Small intestine (tissue), 7 donors: Measurements from ENCODE around the gene FHIT. TPM values are rescaled to one million over a fixed set of nuclear protein-coding genes. Genes with fewer than 3 reads are reported as not detected.

Experiments used
- DNase-seq, 2 donors: peaks; one replicate each; pipeline versions ENCODE4 v3.0.0 to v3.0.0-alpha.2; 2013
- FAIRE-seq: peaks from 2 replicates; lab custom pipeline; 2012; peaks lifted over from hg19 to GRCh38; lab: Jason Lieb, UNC
- H3K27ac ChIP-seq, 3 donors: one replicate each; pipeline ENCODE4 v1.5.1; 2013; ENCODE audit warnings: low read length in 2 of 3, mild to moderate bottlenecking in 2 of 3, control low read depth in 1 of 3, inconsistent platforms in 1 of 3, low read depth in 1 of 3, moderate library complexity in 1 of 3
- H3K27me3 ChIP-seq, 3 donors: one replicate each; pipeline ENCODE4 v1.6.1; 2013; ENCODE audit warnings: low read length in 3 of 3, inconsistent platforms in 1 of 3; ENCODE audit not compliant: control insufficient read depth in 3 of 3, insufficient read depth in 3 of 3
- H3K36me3 ChIP-seq, 3 donors: one replicate each; pipeline ENCODE4 v1.6.1; 2013; ENCODE audit warnings: low read length in 3 of 3, inconsistent platforms in 1 of 3, low read depth in 1 of 3, mild to moderate bottlenecking in 1 of 3, moderate library complexity in 1 of 3; ENCODE audit not compliant: control insufficient read depth in 3 of 3, insufficient read depth in 2 of 3
- H3K4me1 ChIP-seq, 3 donors: one replicate each; pipeline ENCODE4 v1.6.1; 2013; ENCODE audit warnings: low read length in 2 of 3, inconsistent platforms in 1 of 3, low read depth in 1 of 3, mild to moderate bottlenecking in 1 of 3, moderate library complexity in 1 of 3; ENCODE audit not compliant: control insufficient read depth in 3 of 3, insufficient read depth in 2 of 3
- H3K4me3 ChIP-seq, 3 donors: one replicate each; pipeline ENCODE4 v1.5.1; 2013; ENCODE audit warnings: low read length in 3 of 3, control low read depth in 1 of 3, inconsistent platforms in 1 of 3, low read depth in 1 of 3, mild to moderate bottlenecking in 1 of 3, moderate library complexity in 1 of 3
- H3K9me3 ChIP-seq, 2 donors: one replicate each; pipeline ENCODE4 v1.6.1; 2013; ENCODE audit warnings: low read depth in 1 of 2, low read length in 1 of 2; ENCODE audit not compliant: control insufficient read depth in 2 of 2, insufficient read depth in 1 of 2
- WGBS, 3 donors: extraction: QIAGEN DNeasy Blood & Tissue Kit; methylation state at CpG; one replicate each; pipeline ENCODE4 v1.1.7; 2013; 5-methylcytosine and 5-hydroxymethylcytosine counted together
- polyA plus RNA-seq, 4 donors: library from polyadenylated mRNA; stranded (reverse) in 3 of 4; unstranded in 1 of 4; fragments of 200-250 nt in 3 of 4; fragments of 120-200 nt in 1 of 4; gene quantifications; one replicate each; pipeline versions ENCODE4 v1.2.1 to v1.2.3, GENCODE V29; 2013
- donor health status: healthy with polysubstance abuse.
- donor health status: control.
- donor health status: control.
- donor health status: Bipolar disorder and iron deficiency.
- donor health status: healthy.

FHIT gene
- polyA plus RNA-seq, 4 donors, result 4.4 to 30.4 (median 7.0) TPM

- no peaks in the 10 kb centered on the region for H3K9me3 ChIP-seq
- whole genome bisulfite sequencing, 3 donors, result 50 to 68% (median 64%) methylated on average over 4 of the region's 4 CpGs
- peak in 1 of 2 donors; percentile 27 for DNase-seq
- H3K27me3 ChIP-seq, result no peaks in the 10 kb centered on the region
- H3K4me1 ChIP-seq, result peaks cover 0 to 10% (median 3%) of the 10 kb centered on the region in 3 donors
- H3K27ac ChIP-seq, result no peak overlapping the region
- no peak for FAIRE-seq
- H3K36me3 ChIP-seq, result no peaks in the 10 kb centered on the region
- H3K4me3 ChIP-seq, result no peak overlapping the region
Measured at GRCh38 chr3:61111825-61112224, 139.4 kb downstream of the FHIT start.

- H3K36me3 ChIP-seq, result no peaks in the 10 kb centered on the region
- FAIRE-seq (no peak), DNase-seq (peak; percentile 10 to 72)
- H3K27me3 ChIP-seq, result no peaks in the 10 kb centered on the region
- no peak overlapping the region for H3K4me3 ChIP-seq
- H3K9me3 ChIP-seq, result no peaks in the 10 kb centered on the region
- no peak overlapping the region for H3K27ac ChIP-seq
- peaks cover 0 to 10% (median 3%) of the 10 kb centered on the region in 3 donors for H3K4me1 ChIP-seq
- WGBS, 3 donors, result 14 to 50% (median 23%) methylated on average over 2 of the region's 2 CpGs
Measured at GRCh38 chr3:61110576-61110975, 140.7 kb downstream of the FHIT start.

GRCh38 chr3:61108247-61109019, 142.8 kb downstream of the FHIT start:
- WGBS, 3 donors, result 0 to 33% (median 8%) methylated on average over 1 of the region's 1 CpG
- FAIRE-seq, result no peak

GRCh38 chr3:61094608-61095007, 156.6 kb downstream of the FHIT start:
- no peaks in the 10 kb centered on the region for H3K9me3 ChIP-seq
- 87 to 93% (median 93%) methylated on average over 3 of the region's 3 CpGs for WGBS, 3 donors
- no peak overlapping the region for H3K27ac ChIP-seq
- FAIRE-seq, result no peak
- no peaks in the 10 kb centered on the region for H3K4me1 ChIP-seq
- no peaks in the 10 kb centered on the region for H3K27me3 ChIP-seq
- no peaks in the 10 kb centered on the region for H3K36me3 ChIP-seq
- no peak overlapping the region for H3K4me3 ChIP-seq
- DNase-seq, result no peak

More at GRCh38 chr3:61108247-61109019, 142.8 kb downstream of the FHIT start:
- peak in 1 of 2 donors; percentile 23 for DNase-seq
- Histone ChIP-seq H3K27ac (no peak overlapping the region), H3K4me1 (peaks cover 0 to 10% (median 3%) of the 10 kb centered on the region in 3 donors), H3K4me3 (no peak overlapping the region), H3K27me3 (no peaks in the 10 kb centered on the region), H3K36me3 (no peaks in the 10 kb centered on the region), H3K9me3 (no peaks in the 10 kb centered on the region)

- 77 to 86% (median 83%) methylated on average over 2 of the region's 2 CpGs for WGBS, 3 donors
- Histone ChIP-seq H3K4me3 (no peak overlapping the region), H3K9me3 (no peaks in the 10 kb centered on the region), H3K4me1 (no peaks in the 10 kb centered on the region), H3K27me3 (no peaks in the 10 kb centered on the region), H3K36me3 (no peaks in the 10 kb centered on the region), H3K27ac (no peak overlapping the region)
- DNase-seq, result no peak
- FAIRE-seq, result no peak
Measured at GRCh38 chr3:61093364-61093763, 157.9 kb downstream of the FHIT start.

GRCh38 chr3:61092870-61093269, 158.4 kb downstream of the FHIT start:
- 74 to 80% (median 74%) methylated on average over 4 of the region's 4 CpGs for WGBS, 3 donors
- Histone ChIP-seq H3K9me3 (no peaks in the 10 kb centered on the region), H3K4me3 (no peak overlapping the region), H3K4me1 (no peaks in the 10 kb centered on the region), H3K27ac (no peak overlapping the region), H3K36me3 (no peaks in the 10 kb centered on the region), H3K27me3 (no peaks in the 10 kb centered on the region)
- no peak for DNase-seq
- FAIRE-seq, result no peak

- 57 to 80% (median 72%) methylated on average over 6 of the region's 6 CpGs for WGBS, 3 donors
- Histone ChIP-seq H3K27ac (no peak overlapping the region), H3K4me3 (no peak overlapping the region), H3K9me3 (no peaks in the 10 kb centered on the region), H3K4me1 (no peaks in the 10 kb centered on the region), H3K27me3 (no peaks in the 10 kb centered on the region), H3K36me3 (no peaks in the 10 kb centered on the region)
- DNase-seq (no peak), FAIRE-seq (no peak)
Measured at GRCh38 chr3:61090389-61091169, 160.7 kb downstream of the FHIT start.

- Histone ChIP-seq H3K27ac (no peak overlapping the region), H3K4me1 (no peaks in the 10 kb centered on the region), H3K27me3 (no peaks in the 10 kb centered on the region), H3K36me3 (no peaks in the 10 kb centered on the region), H3K4me3 (no peak overlapping the region), H3K9me3 (peaks cover 0 to 2% of the 10 kb centered on the region in 2 donors)
- DNase-seq (no peak), FAIRE-seq (no peak)
- 90 to 94% (median 93%) methylated on average over 2 of the region's 2 CpGs for WGBS, 3 donors
Measured at GRCh38 chr3:61087465-61087864, 163.8 kb downstream of the FHIT start.
